T47D (cell line): Measurements from ENCODE around the gene TBC1D5.
"Not testable (repeated sequence)": the region's sequence is repeated elsewhere in the genome, so short reads cannot be mapped to it uniquely, and the experiment has no call there.

ENCODE experiments used
- DNase-seq, 2 experiments: peaks; one replicate each; pipeline versions ENCODE4 v3.0.0 to v3.0.0-alpha.2; 2011 to 2012; ENCODE audit warnings: low read depth in 1 of 2, low spot score in 1 of 2
- JUND ChIP-seq: IDR thresholded peaks from 2 replicates; pipeline ENCODE4 v1.6.1; 2012; ENCODE audit warnings: low read depth
- in situ Hi-C: cut with HindIII; loops from 2 replicates; pipeline ENCODE4 v1.10.0; 2016; ENCODE audit warnings: low sequenced_read_pairs, low pct_unique_long_range_greater_than_20kb

The TBC1D5 gene

GRCh38 chr3:17619968-17620367, 122.5 kb downstream of the TBC1D5 start:
- in situ Hi-C loops = no loop called here
- TF ChIP-seq JUND = no peak
- DNase-seq = no peak

- in situ Hi-C loops, DNase-seq: not testable (repeated sequence)
These were observed 129.4 kb downstream of the TBC1D5 start for GRCh38 chr3:17613017-17613416.

DNA sequence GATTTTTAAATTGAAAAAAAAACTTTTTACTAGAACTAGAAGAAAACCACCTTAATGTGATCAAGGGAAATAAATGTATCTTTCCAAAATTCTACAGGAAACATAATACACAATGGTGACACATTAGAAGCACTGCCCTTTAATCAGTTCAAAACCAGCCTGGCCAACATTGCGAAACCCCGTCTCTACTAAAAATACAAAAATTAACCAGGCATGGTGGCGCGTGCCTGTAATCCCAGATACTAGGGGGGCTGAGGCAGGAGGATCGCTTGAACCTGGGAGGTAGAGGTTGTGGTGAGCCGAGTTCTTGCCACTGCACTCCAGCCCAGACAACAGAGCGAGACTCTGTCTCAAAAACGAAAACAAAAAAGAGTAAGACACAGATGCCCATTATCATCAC, 134.5 kb downstream of the TBC1D5 start:
- in situ Hi-C loops = no loop called here
- no peak for DNase-seq
- TF ChIP-seq JUND = no peak

GRCh38 chr3:17605934-17606333, 136.5 kb downstream of the TBC1D5 start:
- DNase-seq = no peak
- TF ChIP-seq JUND = no peak
- in situ Hi-C loops = no loop called here

- in situ Hi-C loops = no loop called here
- DNase-seq = no peak
These were observed 137.4 kb downstream of the TBC1D5 start for GRCh38 chr3:17605032-17605431.

DNA sequence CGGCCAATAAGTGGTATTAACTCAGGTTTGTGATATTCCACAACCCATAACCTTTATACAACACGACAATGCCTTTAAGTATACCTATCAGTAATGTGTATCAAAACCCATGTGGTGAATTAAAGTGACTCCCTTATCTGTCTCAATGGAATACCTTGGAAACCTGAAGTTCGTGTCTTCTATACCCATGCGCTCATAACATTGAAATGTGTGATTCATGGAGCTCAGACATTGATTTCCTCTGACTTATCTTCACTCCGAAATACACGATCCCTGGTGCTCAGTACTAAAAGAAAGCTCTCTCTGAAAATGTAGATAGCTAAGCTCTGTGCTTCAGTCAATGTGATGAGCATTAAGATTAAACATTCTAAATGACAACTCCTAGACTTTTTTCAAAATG, 140.3 kb downstream of the TBC1D5 start:
- in situ Hi-C loops = no loop called here
- no peak for TF ChIP-seq JUND
- DNase-seq = no peak

More at GRCh38 chr3:17605032-17605431, 137.4 kb downstream of the TBC1D5 start:
- no peak for TF ChIP-seq JUND

- in situ Hi-C loops = no loop called here
- DNase-seq = no peak
- TF ChIP-seq JUND = no peak
These were observed 149.5 kb downstream of the TBC1D5 start for GRCh38 chr3:17592956-17593355.

- DNase-seq = no peak
- no peak for TF ChIP-seq JUND
- in situ Hi-C loops = no loop called here
These were observed 152.0 kb downstream of the TBC1D5 start for GRCh38 chr3:17590465-17590864.

- DNase-seq = no peak
- in situ Hi-C loops = no loop called here
- no peak for TF ChIP-seq JUND
These were observed 152.5 kb downstream of the TBC1D5 start for GRCh38 chr3:17589888-17590287.

DNA sequence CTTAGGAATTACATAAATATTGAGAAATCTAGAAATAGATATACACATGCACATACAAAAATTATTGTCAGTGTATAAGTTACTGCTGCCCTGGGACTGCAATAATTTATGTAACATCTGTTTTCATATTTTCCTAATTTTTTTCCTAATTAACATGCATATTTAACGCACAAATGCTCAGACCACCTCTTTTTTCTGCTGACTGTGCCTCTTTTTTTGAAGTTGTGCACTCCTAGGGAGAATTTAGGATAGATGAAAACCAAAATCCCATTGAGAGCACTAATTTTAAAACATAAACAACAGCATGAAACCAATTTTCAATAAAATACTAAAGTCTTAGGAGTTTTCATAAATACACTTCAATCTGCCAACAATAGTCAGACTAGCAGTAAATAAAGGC, 154.0 kb downstream of the TBC1D5 start:
- DNase-seq = no peak
- in situ Hi-C loops = no loop called here
- no peak for TF ChIP-seq JUND

GRCh38 chr3:17585394-17586325, 156.8 kb downstream of the TBC1D5 start:
- no peak for DNase-seq
- in situ Hi-C loops = no loop called here
- TF ChIP-seq JUND = no peak

DNA sequence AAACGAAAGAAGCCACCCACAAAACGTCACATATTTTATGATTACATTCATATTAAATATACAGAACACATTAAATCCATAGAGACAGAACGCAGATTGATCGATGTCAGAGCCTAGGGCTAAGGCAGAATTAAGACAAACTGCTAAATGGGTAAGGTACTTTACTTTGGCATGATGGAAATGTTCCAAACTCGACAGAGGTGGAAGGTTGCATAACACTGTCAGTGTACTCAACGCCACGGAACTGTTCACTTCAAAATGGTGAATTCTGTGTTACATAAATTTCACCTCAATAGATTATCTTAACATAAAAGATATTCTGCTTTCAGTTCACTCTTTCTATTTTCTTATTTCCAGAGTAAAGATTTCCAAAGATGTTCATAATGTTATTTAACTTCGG, 158.4 kb downstream of the TBC1D5 start:
- DNase-seq = no peak
- in situ Hi-C loops = no loop called here
- no peak for TF ChIP-seq JUND

DNA sequence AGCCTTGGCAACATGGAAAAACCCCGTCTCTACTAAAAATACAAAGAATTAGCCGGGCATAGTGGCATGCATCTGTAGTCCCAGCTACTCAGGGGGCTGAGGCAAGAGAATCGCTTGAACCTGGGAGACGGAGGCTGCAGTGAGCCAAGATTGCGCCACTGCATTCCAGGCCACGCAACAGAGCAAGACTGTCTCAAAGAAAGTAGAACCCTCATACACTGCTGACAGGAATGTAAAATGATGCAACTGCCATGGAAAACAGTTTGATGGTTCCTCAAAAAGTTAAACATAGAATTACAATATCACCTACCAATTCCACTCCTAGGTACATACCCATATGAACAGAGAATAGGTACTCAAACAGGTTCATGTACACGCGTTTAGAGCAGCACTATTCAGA, 158.9 kb downstream of the TBC1D5 start:
- DNase-seq = no peak
- in situ Hi-C loops = no loop called here
- no peak for TF ChIP-seq JUND

DNA sequence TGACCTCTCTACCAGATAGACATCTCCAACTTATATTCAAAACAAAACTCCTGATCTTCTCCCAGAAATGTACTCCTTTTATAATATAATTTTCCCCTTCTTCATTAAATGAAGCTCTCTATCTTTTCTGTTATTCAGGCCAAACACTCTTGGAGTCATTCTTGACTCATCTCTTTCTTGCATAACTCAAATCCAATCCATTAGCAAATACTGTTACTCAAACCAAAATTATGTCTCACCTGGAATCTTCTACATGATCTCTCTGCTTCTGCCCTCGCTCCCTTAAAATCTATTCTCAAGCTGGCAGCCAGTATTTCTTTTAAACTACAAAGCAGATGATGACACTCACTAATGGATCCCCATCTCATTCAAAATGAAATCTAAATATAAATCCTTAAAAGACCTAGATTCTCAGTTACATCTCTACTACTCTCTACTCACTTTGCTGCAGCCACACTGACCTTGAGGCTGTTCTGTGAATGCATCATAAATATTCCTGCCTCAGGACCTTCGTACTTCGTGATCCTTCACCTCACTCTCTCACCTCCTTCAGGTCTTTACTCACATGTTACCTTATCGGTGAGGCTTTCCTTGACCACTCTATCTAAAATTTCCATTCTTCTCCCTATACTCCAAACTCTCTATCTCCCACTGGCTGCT, 160.9 kb downstream of the TBC1D5 start:
- no peak for DNase-seq
- TF ChIP-seq JUND = no peak
- in situ Hi-C loops = no loop called here
